Heart left ventricle (tissue), 13 donors: Measurements from ENCODE around the gene PGAP6.

Source experiments
- POLR2A ChIP-seq, 2 donors: fragments of 450-650 bp; IDR thresholded peaks; one replicate each; pipeline ENCODE4 v1.6.1; 2017; ENCODE audit warnings: antibody characterized with exemption in 2 of 2, mild to moderate bottlenecking in 2 of 2, moderate library complexity in 2 of 2
- TF ChIP-seq, protein P1 (sequence below), 12 donors: fragments of 200-600 bp; sonication (generic) in 4 of 12; IDR thresholded peaks; one replicate each; pipeline versions ENCODE4 v1.5.0 to v1.8.0; 2018 to 2022; ENCODE audit warnings: antibody characterized with exemption in 12 of 12, mild to moderate bottlenecking in 5 of 12
- donor health status: ischemic (EF 13 %, LVEDD 7.1; RV severe dilation, severe dysfunction).
- donor health status: DM: no; HTN: yes; CAD: no.
- donor health status: DM: no; HTN: no; CAD: no.
- donor health status: ischemic (EF 25% LVEDD 6.9; RV normal size, moderate dysfunction).
- donor health status: ischemic (EF 25% LVEDD 5.7; RV mildly dilated, moderate dysfunction).
- donor health status: ischemic (EF 35%, LVEDD 5.7; RV mildly dilated, moderate dysfunction).
- donor health status: nonischemic (EF 11% LVEDD 7.7; RV severe dilation, severe dysfunction).
- donor health status: DM: yes; HTN: yes; CAD: no.
- donor health status: PGD.
- donor health status: ischemic (EF 29% LVEDD 5.4; RV normal size, mild dysfunction).
- donor health status: nonischemic (EF 23%, LVEDD 6.1; RV moderate dilation, normal function).

DNA sequence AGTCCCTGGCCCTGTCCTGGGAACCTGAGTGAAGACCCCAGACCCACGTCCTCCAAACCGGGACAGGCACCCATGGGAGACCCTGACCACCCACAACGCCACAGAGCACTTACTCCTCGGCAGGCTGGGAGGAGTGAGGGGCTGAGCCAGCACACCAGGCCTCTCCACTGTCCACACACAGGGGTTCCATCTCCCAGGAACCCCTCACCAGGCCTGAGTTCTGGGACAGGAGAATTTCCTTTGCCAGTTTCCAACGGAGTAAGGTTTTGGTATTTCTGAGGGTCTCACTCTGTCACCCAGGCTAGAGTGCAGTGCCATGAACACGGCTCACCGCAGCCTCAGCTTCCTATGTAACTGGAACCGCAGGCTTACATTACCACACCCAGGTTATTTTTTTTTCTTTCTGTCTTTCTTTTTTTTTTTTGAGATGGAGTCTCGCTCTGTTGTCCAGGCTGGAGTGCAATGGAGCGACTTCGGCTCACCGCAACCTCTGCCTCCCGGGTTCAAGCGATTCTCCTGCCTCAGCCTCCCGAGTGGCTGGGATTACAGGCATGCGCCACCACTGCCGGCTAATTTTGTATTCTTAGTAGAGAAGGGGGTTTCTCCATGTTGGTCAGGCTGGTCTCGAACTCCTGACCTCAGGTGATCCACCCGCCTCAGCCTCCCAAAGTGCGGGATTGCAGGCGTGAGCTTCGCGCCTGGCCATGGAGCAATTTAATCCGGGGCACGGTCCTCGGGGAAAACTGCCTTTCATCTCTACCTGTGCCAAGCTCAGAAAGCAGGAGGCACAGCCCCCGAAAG lies 1.6 kb downstream of the PGAP6 start:
- TF ChIP-seq, protein P1, sequence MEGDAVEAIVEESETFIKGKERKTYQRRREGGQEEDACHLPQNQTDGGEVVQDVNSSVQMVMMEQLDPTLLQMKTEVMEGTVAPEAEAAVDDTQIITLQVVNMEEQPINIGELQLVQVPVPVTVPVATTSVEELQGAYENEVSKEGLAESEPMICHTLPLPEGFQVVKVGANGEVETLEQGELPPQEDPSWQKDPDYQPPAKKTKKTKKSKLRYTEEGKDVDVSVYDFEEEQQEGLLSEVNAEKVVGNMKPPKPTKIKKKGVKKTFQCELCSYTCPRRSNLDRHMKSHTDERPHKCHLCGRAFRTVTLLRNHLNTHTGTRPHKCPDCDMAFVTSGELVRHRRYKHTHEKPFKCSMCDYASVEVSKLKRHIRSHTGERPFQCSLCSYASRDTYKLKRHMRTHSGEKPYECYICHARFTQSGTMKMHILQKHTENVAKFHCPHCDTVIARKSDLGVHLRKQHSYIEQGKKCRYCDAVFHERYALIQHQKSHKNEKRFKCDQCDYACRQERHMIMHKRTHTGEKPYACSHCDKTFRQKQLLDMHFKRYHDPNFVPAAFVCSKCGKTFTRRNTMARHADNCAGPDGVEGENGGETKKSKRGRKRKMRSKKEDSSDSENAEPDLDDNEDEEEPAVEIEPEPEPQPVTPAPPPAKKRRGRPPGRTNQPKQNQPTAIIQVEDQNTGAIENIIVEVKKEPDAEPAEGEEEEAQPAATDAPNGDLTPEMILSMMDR (IDR thresholded peaks at IDR 0.05), result no peak
- TF ChIP-seq POLR2A (IDR thresholded peaks at IDR 0.05), result no peak
